GM19099 (cell line): ENCODE measurements around the gene PTPN13.

Experiments used
- POLR2A ChIP-seq: IDR thresholded peaks from 3 replicates; pipeline ENCODE4 v1.6.1; 2011; ENCODE audit warnings: low read depth; ENCODE audit not compliant: insufficient read length; ENCODE audit errors: extremely low read depth

Gene PTPN13

GRCh38 chr4:86775061-86775460 lies 180.9 kb downstream of the PTPN13 start:
- TF ChIP-seq POLR2A, result no peak

- no peak for TF ChIP-seq POLR2A
Measured at GRCh38 chr4:86778175-86778574, 184.1 kb downstream of the PTPN13 start.

- no peak for TF ChIP-seq POLR2A
Measured at GRCh38 chr4:86788826-86789225, 194.7 kb downstream of the PTPN13 start.

GRCh38 chr4:86791126-86791525 lies 197.0 kb downstream of the PTPN13 start:
- no peak for TF ChIP-seq POLR2A

- TF ChIP-seq POLR2A, result no peak
Measured at GRCh38 chr4:86809809-86810208, 215.7 kb downstream of the PTPN13 start.

GRCh38 chr4:86810847-86811246 lies 216.7 kb downstream of the PTPN13 start:
- TF ChIP-seq POLR2A, result no peak

- TF ChIP-seq POLR2A, result no peak
Measured at GRCh38 chr4:86815653-86816052, 221.5 kb downstream of the PTPN13 start.

GRCh38 chr4:86816501-86817273 lies 222.6 kb downstream of the PTPN13 start:
- no peak for TF ChIP-seq POLR2A

GRCh38 chr4:86818211-86818610 lies 224.1 kb downstream of the PTPN13 start:
- TF ChIP-seq POLR2A, result no peak

- TF ChIP-seq POLR2A, result no peak
Measured at GRCh38 chr4:86818841-86819240, 224.7 kb downstream of the PTPN13 start.

- no peak for TF ChIP-seq POLR2A
Measured at GRCh38 chr4:86819561-86819960, 225.4 kb downstream of the PTPN13 start.

GRCh38 chr4:86821151-86821550 lies 227.0 kb downstream of the PTPN13 start:
- no peak for TF ChIP-seq POLR2A

GRCh38 chr4:86822136-86822535 lies 228.0 kb downstream of the PTPN13 start:
- TF ChIP-seq POLR2A, result no peak

- TF ChIP-seq POLR2A, result no peak
Measured at GRCh38 chr4:86825511-86825910, 231.4 kb downstream of the PTPN13 start.

- no peak for TF ChIP-seq POLR2A
Measured at GRCh38 chr4:86831262-86832130, 237.4 kb downstream of the PTPN13 start.

- no peak for TF ChIP-seq POLR2A
Measured at GRCh38 chr4:86833615-86834014, 239.5 kb downstream of the PTPN13 start.

GRCh38 chr4:86834901-86835300 lies 240.8 kb downstream of the PTPN13 start:
- TF ChIP-seq POLR2A, result no peak

- TF ChIP-seq POLR2A, result no peak
Measured at GRCh38 chr4:86835677-86836076, 241.6 kb downstream of the PTPN13 start.
